IMR-90 (cell line): ENCODE data around the gene RADIL. TPM values are rescaled to one million over a fixed set of nuclear protein-coding genes. Genes with fewer than 3 reads are reported as not detected.

Source experiments
- ATAC-seq: fragments of 200-7000 bp; cut with Tn5 transposase; 2 replicates; pipeline ENCODE4 v1.9.1; 2020; ENCODE audit warnings: low read depth, mild to moderate bottlenecking, moderate library complexity
- BruUV-seq: library from RNA; stranded (reverse); fragments of 400-500 nt; replicated peaks from 2 replicates; lab custom pipeline; 2021; lab: Mats Ljungman, UMichigan
- CTCF ChIA-PET: fragments of 300-600 bp; formaldehyde crosslinking; extraction: SDS; loops from one replicate; lab custom pipeline; 2021; ENCODE audit warnings: antibody characterized with exemption; lab: Yijun Ruan, JAX
- POLR2A ChIA-PET: fragments of 300-600 bp; sonication (Branson Sonifier 250); formaldehyde crosslinking; loops from one replicate; lab custom pipeline; 2022; ENCODE audit warnings: antibody characterized with exemption; ENCODE audit not compliant: unreplicated experiment; lab: Charles Lee
- DNase-seq: peaks from one replicate; pipeline ENCODE4 v3.0.0; 2013
- H2AFZ ChIP-seq: replicated peaks from 2 replicates; pipeline ENCODE3; 2013; ENCODE audit warnings: low read length, mild to moderate bottlenecking; ENCODE audit not compliant: poor library complexity
- H2AK5ac ChIP-seq: 2 replicates; pipeline ENCODE4 v1.6.1; 2013; ENCODE audit warnings: low read depth, low read length, inconsistent platforms
- H2AK9ac ChIP-seq: replicated peaks from 2 replicates; pipeline ENCODE3; 2013; ENCODE audit warnings: mild to moderate bottlenecking, low read depth, low read length, moderate library complexity; ENCODE audit not compliant: poor library complexity
- H2BK120ac ChIP-seq: 2 replicates; pipeline ENCODE4 v1.6.1; 2013; ENCODE audit warnings: low read depth, low read length, inconsistent platforms
- H2BK15ac ChIP-seq: 3 replicates; pipeline ENCODE4 v1.6.1; 2013; ENCODE audit warnings: low read depth, low read length, inconsistent platforms
- H2BK20ac ChIP-seq: 2 replicates; pipeline ENCODE4 v1.6.1; 2013; ENCODE audit warnings: low read depth, mild to moderate bottlenecking, inconsistent platforms, low read length, moderate library complexity
- H2BK5ac ChIP-seq: 2 replicates; pipeline ENCODE4 v1.6.1; 2013; ENCODE audit warnings: mild to moderate bottlenecking, low read depth, low read length, inconsistent platforms; ENCODE audit not compliant: poor library complexity, severe bottlenecking
- H3K14ac ChIP-seq: replicated peaks from 2 replicates; pipeline ENCODE4 v1.6.1; 2013; ENCODE audit warnings: low read depth, low read length, inconsistent platforms
- H3K18ac ChIP-seq: 2 replicates; pipeline ENCODE4 v1.6.1; 2013; ENCODE audit warnings: low read depth, low read length, control low read depth
- H3K23ac ChIP-seq: 2 replicates; pipeline ENCODE4 v1.6.1; 2013; ENCODE audit warnings: low read depth, low read length, inconsistent platforms
- H3K27ac ChIP-seq: 2 replicates; pipeline ENCODE4 v1.5.1; 2013; ENCODE audit warnings: mild to moderate bottlenecking, control low read depth, low read length; ENCODE audit not compliant: insufficient read depth
- H3K27me3 ChIP-seq: 2 replicates; pipeline ENCODE4 v1.6.1; 2013; ENCODE audit warnings: low read length; ENCODE audit not compliant: control insufficient read depth, insufficient read depth
- H3K36me3 ChIP-seq: 2 replicates; pipeline ENCODE4 v1.6.1; 2013; ENCODE audit warnings: low read length, mixed read lengths; ENCODE audit not compliant: control insufficient read depth, insufficient read depth
- H3K4ac ChIP-seq: 2 replicates; pipeline ENCODE4 v1.6.1; 2013; ENCODE audit warnings: low read depth, low read length, inconsistent platforms
- H3K4me1 ChIP-seq: 2 replicates; pipeline ENCODE4 v1.6.1; 2013; ENCODE audit warnings: low read length, mixed read lengths; ENCODE audit not compliant: control insufficient read depth, insufficient read depth
- H3K4me2 ChIP-seq: 2 replicates; pipeline ENCODE4 v1.6.1; 2013; ENCODE audit warnings: low read depth, mild to moderate bottlenecking, control low read depth, low read length, moderate library complexity
- H3K4me3 ChIP-seq: 2 replicates; pipeline ENCODE4 v1.5.1; 2013; ENCODE audit warnings: low read depth, mild to moderate bottlenecking, control low read depth, low read length, moderate library complexity; ENCODE audit not compliant: insufficient read depth
- H3K56ac ChIP-seq: 2 replicates; pipeline ENCODE4 v1.6.1; 2013; ENCODE audit warnings: low read length, inconsistent platforms; ENCODE audit not compliant: insufficient read depth; ENCODE audit errors: extremely low read depth
- H3K79me1 ChIP-seq, 2 experiments: 2 replicates each; pipeline ENCODE4 v1.6.1; 2013; ENCODE audit warnings: low read length in 2 of 2, inconsistent platforms in 1 of 2, low read depth in 1 of 2
- H3K9ac ChIP-seq: 2 replicates; pipeline ENCODE4 v1.6.1; 2013; ENCODE audit warnings: low read depth, low read length, control low read depth
- H3K9me1 ChIP-seq: 2 replicates; pipeline ENCODE4 v1.6.1; 2013; ENCODE audit warnings: low read length, inconsistent platforms; ENCODE audit not compliant: insufficient read depth
- H3K9me3 ChIP-seq: 2 replicates; pipeline ENCODE4 v1.6.1; 2013; ENCODE audit warnings: low read length; ENCODE audit not compliant: control insufficient read depth, insufficient read depth
- H4K20me1 ChIP-seq: 2 replicates; pipeline ENCODE4 v1.6.1; 2013; ENCODE audit warnings: low read length, inconsistent platforms; ENCODE audit not compliant: insufficient read depth
- H4K5ac ChIP-seq: 2 replicates; pipeline ENCODE4 v1.6.1; 2013; ENCODE audit warnings: mild to moderate bottlenecking, low read depth, low read length, control low read depth
- H4K8ac ChIP-seq, 2 experiments: 2 replicates each; pipeline ENCODE4 v1.6.1; 2013; ENCODE audit warnings: low read depth in 2 of 2, low read length in 2 of 2, control low read depth in 1 of 2, inconsistent platforms in 1 of 2
- H4K91ac ChIP-seq: 2 replicates; pipeline ENCODE4 v1.6.1; 2013; ENCODE audit warnings: low read depth, low read length, inconsistent platforms; ENCODE audit not compliant: insufficient read depth
- BHLHE40 ChIP-seq: fragments of 150-350 bp; IDR thresholded peaks from 2 replicates; pipeline ENCODE4 v1.6.1; 2016; ENCODE audit warnings: mild to moderate bottlenecking, low read depth, low read length
- CEBPB ChIP-seq: IDR thresholded peaks from 2 replicates; pipeline ENCODE4 v1.6.1; 2012; ENCODE audit warnings: low read depth, low read length, improper control_type of control experiment
- CHD1 ChIP-seq: IDR thresholded peaks from 2 replicates; pipeline ENCODE4 v1.6.1; 2012; ENCODE audit warnings: low read depth, low read length, improper control_type of control experiment
- ELK1 ChIP-seq: fragments of 150-350 bp; IDR thresholded peaks from 2 replicates; pipeline ENCODE4 v1.6.1; 2016; ENCODE audit warnings: low read depth, mild to moderate bottlenecking, low read length, moderate library complexity, borderline replicate concordance
- MAFK ChIP-seq: IDR thresholded peaks from 2 replicates; pipeline ENCODE4 v1.6.1; 2012; ENCODE audit warnings: low read depth, low read length, improper control_type of control experiment
- MAZ ChIP-seq: IDR thresholded peaks from 2 replicates; pipeline ENCODE4 v1.6.1; 2012; ENCODE audit warnings: low read depth, mild to moderate bottlenecking, low read length, improper control_type of control experiment, moderate library complexity, borderline replicate concordance
- MXI1 ChIP-seq: IDR thresholded peaks from 2 replicates; pipeline ENCODE4 v1.6.1; 2012; ENCODE audit warnings: low read depth, mild to moderate bottlenecking, low read length, moderate library complexity, borderline replicate concordance
- NFE2L2 ChIP-seq: fragments of 150-350 bp; IDR thresholded peaks from 2 replicates; pipeline ENCODE4 v1.6.1; 2016; ENCODE audit warnings: low read depth, mild to moderate bottlenecking, low read length
- POLR2A ChIP-seq: IDR thresholded peaks from 2 replicates; pipeline ENCODE4 v1.6.1; 2012; ENCODE audit warnings: mild to moderate bottlenecking, low read depth, low read length
- RCOR1 ChIP-seq: IDR thresholded peaks from 2 replicates; pipeline ENCODE4 v1.6.1; 2012; ENCODE audit warnings: mild to moderate bottlenecking, low read length, improper control_type of control experiment; ENCODE audit not compliant: insufficient replicate concordance
- RFX5 ChIP-seq: IDR thresholded peaks from 2 replicates; pipeline ENCODE4 v1.8.0; 2012; ENCODE audit warnings: low read depth, mild to moderate bottlenecking, low read length, moderate library complexity
- SMC3 ChIP-seq: fragments of 150-350 bp; IDR thresholded peaks from 2 replicates; pipeline ENCODE4 v1.6.1; 2016; ENCODE audit warnings: low read depth, mild to moderate bottlenecking, antibody characterized with exemption, low read length, moderate library complexity
- USF2 ChIP-seq: fragments of 150-350 bp; IDR thresholded peaks from 2 replicates; pipeline ENCODE4 v1.6.1; 2017; ENCODE audit warnings: mild to moderate bottlenecking, antibody characterized with exemption, low read length, low read depth
- WGBS, 2 experiments: methylation state at CpG; one replicate each; pipeline versions ENCODE4 v1.1.5 to v1.1.7; 2013; ENCODE audit warnings: missing lambda C conversion rate in 2 of 2; ENCODE audit not compliant: insufficient read length in 1 of 2; ENCODE audit errors: extremely low coverage in 2 of 2; 5-methylcytosine and 5-hydroxymethylcytosine counted together
- dilution Hi-C: fragments of 300-500 bp; cut with HindIII; formaldehyde crosslinking; loops from one replicate; pipeline ENCODE4 v1.14.3; 2018; ENCODE audit warnings: low sequenced_read_pairs; ENCODE audit not compliant: unreplicated experiment
- in situ Hi-C: fragments of 300-500 bp; cut with MboI; formaldehyde crosslinking; loops from 3 replicates; pipeline ENCODE4 v1.14.3; 2019; ENCODE audit warnings: low sequenced_read_pairs, inconsistent platforms, mixed read lengths
- intact Hi-C: fragments of 100-400 bp; cut with micrococcal nuclease; formaldehyde crosslinking; loops from 2 replicates; pipeline ENCODE4 v1.10.0; 2022
- polyA plus RNA-seq, 3 experiments: library from polyadenylated mRNA; depleted of rRNA; stranded (reverse); fragments of >200 nt; gene quantifications; 2 replicates each; pipeline ENCODE4 v1.2.3, GENCODE V29; 2012; ENCODE audit warnings: low replicate concordance in 1 of 3
- total RNA-seq: library from RNA; depleted of rRNA; stranded (reverse); fragments of >200 nt; gene quantifications from 2 replicates; pipeline ENCODE4 v1.2.3, GENCODE V29; 2012
- TF ChIP-seq, protein P1 (sequence below): conservative IDR thresholded peaks from 2 replicates; pipeline ENCODE4 v1.5.1; 2012; ENCODE audit warnings: mild to moderate bottlenecking, low read depth, low read length, improper control_type of control experiment

Gene RADIL
- total and polyA plus RNA-seq, 2 of the 4 experiments (the other 2 are of a cell fraction) = 0.18 to 0.48 TPM

DNA sequence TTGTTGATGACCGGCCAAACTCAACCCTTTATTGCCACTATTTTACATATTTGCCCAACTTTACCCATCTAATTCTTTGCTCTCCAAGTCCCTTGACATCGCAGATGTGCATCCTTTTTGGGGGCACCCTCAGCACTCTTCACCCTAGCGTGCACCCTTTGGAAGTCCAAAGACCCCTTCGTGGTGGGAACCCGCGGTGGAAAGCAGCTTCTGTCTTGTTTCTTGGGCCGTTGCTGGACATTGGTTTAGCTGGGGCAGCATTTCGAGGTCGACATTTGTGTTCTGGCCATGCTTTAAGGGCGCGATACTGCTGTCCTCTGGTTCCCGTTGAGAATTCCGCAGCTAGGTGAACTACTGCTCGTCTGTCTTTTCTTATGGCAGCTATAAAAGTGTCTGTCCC lies 21.4 kb downstream of the RADIL start (continued):
- TF ChIP-seq ELK1 (no peak), MAZ (no peak), RFX5 (no peak)

DNA sequence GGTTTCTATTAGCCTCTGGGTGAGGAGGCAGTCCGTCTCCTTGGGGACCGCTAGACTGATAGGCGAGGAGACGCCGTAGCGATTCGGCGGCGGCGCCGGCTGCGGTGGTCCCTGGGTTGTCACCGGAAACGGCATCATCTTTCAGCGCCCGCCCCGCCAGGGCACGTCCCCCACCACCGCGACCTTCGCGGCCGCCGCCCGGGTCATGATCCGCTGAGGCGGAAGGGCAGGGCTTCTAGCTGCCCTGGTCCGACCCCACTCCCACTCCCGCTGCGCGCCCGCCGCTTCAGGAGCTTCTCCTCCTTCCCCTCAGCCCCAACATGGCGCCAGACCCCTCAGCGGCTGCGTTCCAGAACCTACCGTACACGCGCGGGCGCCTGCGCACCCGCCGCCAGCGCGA lies 21.8 kb downstream of the RADIL start, which contains the start of gene PAPOLB:
TSS of gene PAPOLB (minus strand) at position 358 of the 400 bp plus-strand sequence. CDS start at position 138, 220 bp downstream.
- Histone ChIP-seq H4K20me1 (no peaks in the 10 kb centered on the region), H3K79me1 (no peaks in the 10 kb centered on the region), H4K8ac (no peak within 1 kb of the TSS), H3K9me1 (no peaks in the 10 kb centered on the region), H2BK20ac (no peak within 1 kb of the TSS), H3K14ac (no peak within 1 kb of the TSS), H3K9me3 (peaks cover 4% of the 10 kb centered on the region; the same call in 1 of the 2 replicates), H3K4me2 (no peak within 1 kb of the TSS), H3K9ac (no peak within 1 kb of the TSS), H3K36me3 (no peaks in the 10 kb centered on the region), H4K91ac (no peak within 1 kb of the TSS), H2AK5ac (no peak within 1 kb of the TSS), H3K4me1 (no peaks in the 10 kb centered on the region), H2BK15ac (no peak within 1 kb of the TSS), H3K56ac (no peak within 1 kb of the TSS), H3K27ac (no peak within 1 kb of the TSS), H3K4ac (no peak within 1 kb of the TSS), H3K27me3 (peaks cover 7% of the 10 kb centered on the region), H3K18ac (no peak within 1 kb of the TSS), H2AK9ac (no peak within 1 kb of the TSS), H2BK120ac (no peak within 1 kb of the TSS), H2BK5ac (no peak within 1 kb of the TSS), H2AFZ (no peak within 1 kb of the TSS), H4K5ac (no peak within 1 kb of the TSS), H3K4me3 (0 out of 2 replicates have a peak within 1 kb of the TSS, but pooled peaks have one; percentile 10), H3K23ac (no peak within 1 kb of the TSS)
- BruUV-seq = no TSS peak
- 45% methylated on average over 17 of the region's 46 CpGs; no CpG with 5 or more reads in 1 of the 2 experiments for WGBS, 2 experiments
- in situ Hi-C loops = no loop called here
- no peak for DNase-seq
- dilution Hi-C loops = no loop called here
- no peak for ATAC-seq
- ChIA-PET POLR2A (no interaction called here), CTCF (no interaction called here)
- intact Hi-C loops = no loop called here
- no peak for TF ChIP-seq MXI1
- no peak for TF ChIP-seq RFX5
- no peak for TF ChIP-seq CEBPB
- no peak for TF ChIP-seq NFE2L2
- no peak for TF ChIP-seq USF2
- no peak for TF ChIP-seq POLR2A
- no peak for TF ChIP-seq RCOR1
- TF ChIP-seq MAFK = no peak
- TF ChIP-seq CHD1 = no peak
- TF ChIP-seq, protein P1, sequence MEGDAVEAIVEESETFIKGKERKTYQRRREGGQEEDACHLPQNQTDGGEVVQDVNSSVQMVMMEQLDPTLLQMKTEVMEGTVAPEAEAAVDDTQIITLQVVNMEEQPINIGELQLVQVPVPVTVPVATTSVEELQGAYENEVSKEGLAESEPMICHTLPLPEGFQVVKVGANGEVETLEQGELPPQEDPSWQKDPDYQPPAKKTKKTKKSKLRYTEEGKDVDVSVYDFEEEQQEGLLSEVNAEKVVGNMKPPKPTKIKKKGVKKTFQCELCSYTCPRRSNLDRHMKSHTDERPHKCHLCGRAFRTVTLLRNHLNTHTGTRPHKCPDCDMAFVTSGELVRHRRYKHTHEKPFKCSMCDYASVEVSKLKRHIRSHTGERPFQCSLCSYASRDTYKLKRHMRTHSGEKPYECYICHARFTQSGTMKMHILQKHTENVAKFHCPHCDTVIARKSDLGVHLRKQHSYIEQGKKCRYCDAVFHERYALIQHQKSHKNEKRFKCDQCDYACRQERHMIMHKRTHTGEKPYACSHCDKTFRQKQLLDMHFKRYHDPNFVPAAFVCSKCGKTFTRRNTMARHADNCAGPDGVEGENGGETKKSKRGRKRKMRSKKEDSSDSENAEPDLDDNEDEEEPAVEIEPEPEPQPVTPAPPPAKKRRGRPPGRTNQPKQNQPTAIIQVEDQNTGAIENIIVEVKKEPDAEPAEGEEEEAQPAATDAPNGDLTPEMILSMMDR = no peak
- no peak for TF ChIP-seq BHLHE40
- TF ChIP-seq SMC3 = no peak
- no peak for TF ChIP-seq MAZ
